Frontal cortex (tissue), 4 donors: ENCODE results near the gene CRPPA. TPM values are rescaled to one million over a fixed set of nuclear protein-coding genes. Genes with fewer than 3 reads are reported as not detected.
A peak's percentile ranks its signal among the peaks of the same experiment; 100 is the strongest.
"Not testable (repeated sequence)": the region's sequence is repeated elsewhere in the genome, so short reads cannot be mapped to it uniquely, and the experiment has no call there.

ENCODE experiments used
- DNase-seq, 2 donors: peaks; one replicate each; pipeline ENCODE4 v3.0.0; 2012; ENCODE audit warnings: low spot score in 2 of 2
- FAIRE-seq: peaks from 2 replicates; lab custom pipeline; 2012; peaks lifted over from hg19 to GRCh38; lab: Jason Lieb, UNC
- total RNA-seq: library from RNA; depleted of rRNA; stranded (reverse); fragments of >200 nt; gene quantifications from one replicate; pipeline ENCODE4 v1.2.3, GENCODE V29; 2014
- donor health status: control.
- donor health status: control.
- donor health status: control.

CRPPA gene
- total RNA-seq: 9.0 TPM

- peak in 1 of 2 donors; percentile 32 for DNase-seq
- no peak for FAIRE-seq
Observed at GRCh38 chr7:16421333-16422102, at the start of gene CRPPA. CRPPA (minus strand) TSS chr7:16421538; CDS start chr7:16421322, 216 bp downstream.

DNA sequence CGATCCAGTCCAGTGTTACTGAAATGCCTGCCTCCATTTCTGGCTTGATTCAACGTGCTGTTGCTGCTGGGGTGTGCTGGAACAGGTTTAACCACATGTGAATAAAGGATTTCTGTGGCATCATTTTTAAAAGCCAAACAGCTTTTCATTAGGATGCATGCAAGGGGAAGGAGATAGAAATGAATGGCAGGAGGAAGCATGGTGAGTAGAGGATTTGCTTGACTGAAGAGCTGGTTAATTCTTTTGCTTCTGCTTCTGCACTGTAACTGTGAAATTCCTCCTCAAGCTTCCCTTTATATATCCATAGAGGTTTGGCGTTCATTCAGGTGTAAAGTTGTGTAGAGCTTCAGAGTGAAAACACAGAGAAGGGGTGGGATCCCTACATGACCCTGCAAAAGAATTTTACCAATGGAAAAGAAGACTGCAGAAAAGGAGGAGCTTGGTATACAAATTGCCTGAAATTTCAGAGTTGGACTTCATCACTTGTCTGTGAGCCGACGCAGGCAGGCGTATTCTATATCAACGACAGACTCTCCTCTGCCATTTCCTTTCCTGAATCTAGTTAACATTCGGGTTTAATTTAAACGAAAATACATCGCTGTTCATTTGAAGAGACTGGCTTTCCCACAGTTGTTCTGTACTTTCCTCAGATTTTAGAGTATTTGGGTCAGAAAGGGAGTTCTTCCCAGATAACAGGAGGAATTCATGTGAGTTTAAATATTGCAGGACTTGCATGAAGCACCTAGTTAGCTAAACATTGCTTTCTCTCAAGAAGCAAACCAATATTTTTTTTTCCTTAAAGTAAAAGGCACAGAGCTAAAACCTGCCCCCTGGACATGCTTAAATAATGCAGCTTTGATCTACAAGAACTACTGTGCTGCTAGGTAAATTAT lies 44.4 kb upstream of the CRPPA start, which contains the start of gene SOSTDC1:
TSS of gene SOSTDC1 (minus strand) at position 270 of the 893 bp plus-strand sequence. CDS start at position 200, 70 bp downstream.
- FAIRE-seq (no peak), DNase-seq (no peak)

DNA sequence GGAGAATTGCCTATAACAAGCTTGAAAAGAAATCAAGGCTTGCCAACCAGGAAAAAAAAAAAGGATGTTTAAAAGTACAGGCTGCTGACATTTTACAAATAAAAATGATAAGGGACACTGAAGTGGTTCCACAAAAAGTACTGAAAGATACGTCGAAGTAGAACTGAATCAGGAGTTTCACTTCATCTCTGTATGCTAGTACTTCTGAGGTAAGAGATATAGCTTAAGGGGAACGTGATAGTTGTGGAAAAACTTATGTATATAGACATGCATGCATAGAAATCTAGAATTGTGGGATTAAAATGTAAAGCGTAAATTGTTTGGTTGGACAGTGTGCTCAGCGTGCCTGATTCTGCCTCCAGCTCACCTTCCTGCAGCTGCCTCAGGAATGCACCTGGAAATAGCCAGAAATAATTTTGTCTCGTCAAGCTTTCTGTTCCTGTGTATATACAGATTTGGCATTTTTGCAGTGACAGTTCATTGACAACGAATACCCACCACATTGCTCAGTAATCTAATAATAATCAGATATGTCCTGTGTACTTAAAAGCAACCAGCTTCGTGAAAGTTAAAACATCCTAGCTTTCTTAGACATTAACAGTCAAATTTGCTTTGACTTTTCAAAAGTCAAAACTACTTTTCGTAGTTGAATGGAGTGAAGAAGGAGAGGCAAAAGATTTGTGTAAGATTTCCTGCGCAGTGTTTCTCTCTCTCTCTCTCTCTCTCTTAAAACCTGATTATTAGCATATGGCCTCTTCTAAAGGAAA lies 42.8 kb upstream of the CRPPA start:
- DNase-seq: no peak

GRCh38 chr7:16463520-16463919 lies 42.2 kb upstream of the CRPPA start:
- DNase-seq (no peak), FAIRE-seq (no peak)

More for the DNA sequence above, 42.8 kb upstream of the CRPPA start:
- FAIRE-seq: no peak

- DNase-seq (no peak), FAIRE-seq (no peak)
Observed at GRCh38 chr7:16462431-16462889, 41.1 kb upstream of the CRPPA start.

- no peak for FAIRE-seq
- no peak for DNase-seq
Observed at GRCh38 chr7:16460789-16461493, 39.6 kb upstream of the CRPPA start.

DNA sequence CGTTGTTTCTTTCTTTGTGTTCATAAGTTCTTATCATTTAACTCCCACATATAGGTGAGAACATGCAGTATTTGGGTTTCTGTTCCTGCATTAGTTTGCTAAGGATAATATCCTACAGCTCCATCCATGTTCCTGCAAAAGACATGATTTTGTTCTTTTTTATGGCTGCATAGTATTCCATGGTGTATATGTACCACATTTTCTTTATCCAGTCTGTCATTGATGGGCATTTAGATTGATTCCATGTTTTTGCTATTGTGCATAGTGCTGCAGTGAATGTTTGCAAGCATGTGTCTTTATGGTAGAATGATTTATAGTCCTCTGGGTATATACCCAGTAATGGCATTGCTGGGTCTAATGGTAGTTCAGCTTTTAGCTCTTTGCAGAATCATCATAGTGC lies 35.0 kb upstream of the CRPPA start:
- FAIRE-seq, DNase-seq: not testable (repeated sequence)

- FAIRE-seq: no peak
- no peak for DNase-seq
Observed at GRCh38 chr7:16455591-16455990, 34.3 kb upstream of the CRPPA start.

- FAIRE-seq (no peak), DNase-seq (no peak)
Observed at GRCh38 chr7:16450366-16450765, 29.0 kb upstream of the CRPPA start.

DNA sequence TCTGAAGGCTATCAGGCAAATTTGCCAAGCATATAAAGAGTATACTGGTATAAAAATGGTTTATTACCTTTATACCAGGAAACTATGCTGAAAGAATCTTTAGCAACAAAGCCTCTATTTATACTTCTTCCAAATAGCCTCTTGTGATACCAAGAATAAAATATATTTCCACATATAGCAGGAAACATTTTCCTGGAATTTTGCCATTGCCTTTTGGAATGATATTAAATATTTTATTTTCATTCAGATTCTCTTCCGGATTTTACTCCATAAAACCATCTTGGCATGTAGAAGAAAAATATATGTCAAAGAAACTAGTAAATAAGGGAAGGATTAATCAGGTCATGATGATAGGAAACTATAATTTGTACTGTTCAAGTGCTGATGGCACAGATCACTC lies 26.5 kb upstream of the CRPPA start:
- DNase-seq: no peak
- no peak for FAIRE-seq

GRCh38 chr7:16446508-16446907 lies 25.2 kb upstream of the CRPPA start:
- no peak for DNase-seq
- FAIRE-seq: no peak

- FAIRE-seq, DNase-seq: not testable (repeated sequence)
Observed at GRCh38 chr7:16443871-16444270, 22.5 kb upstream of the CRPPA start.

DNA sequence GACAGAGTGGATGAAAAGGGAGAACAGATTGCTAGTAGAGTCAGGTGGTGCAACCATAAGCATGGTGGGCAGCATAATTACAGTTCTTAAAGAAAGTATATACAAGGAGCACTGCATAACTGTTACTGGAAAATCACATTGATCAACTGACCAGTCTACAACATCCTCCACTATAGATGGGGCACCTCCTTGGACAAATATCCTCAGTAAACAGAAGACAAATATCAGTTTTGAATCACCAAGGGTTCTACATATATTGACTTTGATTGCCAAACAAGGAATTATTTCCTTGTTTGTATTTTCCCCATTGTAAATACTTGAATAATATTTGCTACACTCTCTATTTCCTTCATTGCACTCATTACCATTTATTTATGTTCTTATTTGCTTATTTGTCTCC lies 17.6 kb upstream of the CRPPA start:
- FAIRE-seq (no peak), DNase-seq (no peak)

- FAIRE-seq (no peak), DNase-seq (no peak)
Observed at GRCh38 chr7:16436306-16436705, 15.0 kb upstream of the CRPPA start.

- FAIRE-seq: no peak
Observed at GRCh38 chr7:16433568-16434122, 12.3 kb upstream of the CRPPA start.

DNA sequence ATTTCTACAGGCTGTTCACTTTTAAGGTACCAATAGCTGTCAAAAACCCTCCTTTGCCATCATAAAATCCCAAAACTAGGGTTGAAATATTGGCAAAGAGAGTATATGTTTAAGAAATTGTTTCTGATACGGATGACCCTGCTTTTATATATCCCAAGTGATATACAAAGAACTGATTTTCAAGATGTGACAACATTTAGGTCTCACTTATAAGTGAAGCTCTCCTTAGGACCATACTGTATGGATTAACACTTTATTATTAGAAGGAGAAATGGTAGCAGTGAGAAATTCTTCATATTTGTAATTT lies 11.0 kb upstream of the CRPPA start:
- no peak for DNase-seq
- FAIRE-seq: no peak

More at GRCh38 chr7:16433568-16434122, 12.3 kb upstream of the CRPPA start:
- no peak for DNase-seq

- peak; percentile 45 for FAIRE-seq
Observed at GRCh38 chr7:16431646-16432424, 10.5 kb upstream of the CRPPA start.

DNA sequence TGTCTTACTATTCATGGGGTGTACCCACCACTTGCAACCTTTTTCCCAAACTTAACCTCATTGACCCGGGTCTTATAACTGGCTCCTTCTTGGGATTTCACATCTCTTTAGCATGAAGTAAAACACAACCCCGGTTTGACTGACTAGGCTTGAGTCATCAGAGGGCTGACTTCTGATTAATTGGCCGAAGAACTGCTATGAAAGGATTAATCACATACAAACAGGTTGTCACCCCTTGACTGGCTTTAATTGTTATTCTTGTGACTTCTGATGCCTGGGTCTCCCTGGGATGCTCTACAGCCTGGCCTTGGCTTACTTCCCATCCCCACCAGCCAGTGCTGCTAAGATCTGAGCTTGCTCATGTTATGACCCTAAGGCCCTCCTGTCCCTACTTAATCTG lies 8.8 kb upstream of the CRPPA start:
- FAIRE-seq: no peak

More at GRCh38 chr7:16431646-16432424, 10.5 kb upstream of the CRPPA start:
- no peak for DNase-seq

More for the DNA sequence above, 8.8 kb upstream of the CRPPA start:
- DNase-seq: no peak
